H1 (cell line): ENCODE data around the gene TCP11. TPM values are rescaled to one million over a fixed set of nuclear protein-coding genes. Genes with fewer than 3 reads are reported as not detected.

ENCODE experiments used
- CTCF ChIA-PET: fragments of 300-600 bp; sonication (Branson Sonifier 250); formaldehyde crosslinking; loops from one replicate; lab custom pipeline; 2021; ENCODE audit not compliant: partially characterized antibody; lab: Charles Lee
- POLR2A ChIA-PET: fragments of 300-600 bp; sonication (Branson Sonifier 250); formaldehyde crosslinking; loops from one replicate; lab custom pipeline; 2021; ENCODE audit warnings: inconsistent platforms; ENCODE audit not compliant: partially characterized antibody; lab: Charles Lee
- DNase-seq, 2 experiments: peaks; one replicate each; pipeline versions ENCODE4 v3.0.0 to v3.0.0-alpha.2; 2010 to 2022; ENCODE audit warnings: low spot score in 2 of 2, low read depth in 1 of 2, mixed read lengths in 1 of 2
- FAIRE-seq: peaks from 2 replicates; lab custom pipeline; 2011; peaks lifted over from hg19 to GRCh38; lab: Jason Lieb, UNC
- H2AFZ ChIP-seq: 2 replicates; pipeline ENCODE4 v1.8.1; 2012; ENCODE audit warnings: low read length, inconsistent platforms
- H2AK5ac ChIP-seq: 2 replicates; pipeline ENCODE4 v1.6.1; 2013; ENCODE audit warnings: low read depth, low read length
- H2BK120ac ChIP-seq: replicated peaks from 2 replicates; pipeline ENCODE3; 2013; ENCODE audit warnings: low read depth, low read length, inconsistent platforms
- H2BK12ac ChIP-seq: 2 replicates; pipeline ENCODE4 v1.6.1; 2013; ENCODE audit warnings: low read depth, low read length
- H2BK15ac ChIP-seq: 2 replicates; pipeline ENCODE4 v1.6.1; 2013; ENCODE audit warnings: low read length
- H2BK20ac ChIP-seq: 2 replicates; pipeline ENCODE4 v1.6.1; 2013; ENCODE audit warnings: low read length
- H2BK5ac ChIP-seq: 2 replicates; pipeline ENCODE4 v1.6.1; 2013; ENCODE audit warnings: low read depth, low read length
- H3K14ac ChIP-seq: 2 replicates; pipeline ENCODE4 v1.6.1; 2013; ENCODE audit warnings: inconsistent platforms; ENCODE audit not compliant: insufficient read length
- H3K18ac ChIP-seq: 2 replicates; pipeline ENCODE4 v1.6.1; 2013; ENCODE audit warnings: low read length; ENCODE audit errors: extremely low read depth
- H3K23ac ChIP-seq: 2 replicates; pipeline ENCODE4 v1.6.1; 2013; ENCODE audit warnings: inconsistent platforms; ENCODE audit not compliant: insufficient read length
- H3K23me2 ChIP-seq: 2 replicates; pipeline ENCODE4 v1.6.1; 2013; ENCODE audit warnings: low read depth, low read length
- H3K27ac ChIP-seq: 2 replicates; pipeline ENCODE4 v1.6.1; 2011; ENCODE audit warnings: low read depth, low read length, inconsistent platforms
- H3K27me3 ChIP-seq, 4 experiments: replicated peaks in 1 of 4; 1 replicate in 1 of 4; 2 replicates in 3 of 4; pipeline versions ENCODE4 v1.6.1 to v1.8.1; 2011 to 2013; ENCODE audit warnings: low read length in 3 of 4, mild to moderate bottlenecking in 3 of 4, inconsistent platforms in 2 of 4, mixed read lengths in 2 of 4, moderate library complexity in 1 of 4; ENCODE audit not compliant: control insufficient read depth in 3 of 4, insufficient read depth in 3 of 4; ENCODE audit errors: extremely low read depth in 1 of 4
- H3K36me3 ChIP-seq, 4 experiments: 2 replicates each; pipeline versions ENCODE4 v1.6.1 to v1.8.1; 2011 to 2013; ENCODE audit warnings: mild to moderate bottlenecking in 4 of 4, low read length in 3 of 4, moderate library complexity in 2 of 4, control low read depth in 1 of 4, inconsistent platforms in 1 of 4; ENCODE audit not compliant: insufficient read depth in 4 of 4, control insufficient read depth in 2 of 4
- H3K4ac ChIP-seq: replicated peaks from 2 replicates; pipeline ENCODE3; 2013; ENCODE audit warnings: low read length, low read depth, mixed read lengths, inconsistent platforms; ENCODE audit not compliant: insufficient read length
- H3K4me1 ChIP-seq, 4 experiments: replicated peaks in 1 of 4; 1 replicate in 1 of 4; 2 replicates in 3 of 4; pipeline versions ENCODE4 v1.6.1 to v1.8.1; 2011 to 2013; ENCODE audit warnings: low read length in 3 of 4, inconsistent platforms in 2 of 4, mixed read lengths in 1 of 4; ENCODE audit not compliant: insufficient read depth in 4 of 4, control insufficient read depth in 3 of 4
- H3K4me2 ChIP-seq, 2 experiments: 2 replicates each; pipeline versions ENCODE4 v1.6.1 to v1.8.1; 2011 to 2013; ENCODE audit warnings: low read depth in 2 of 2, low read length in 2 of 2, control low read depth in 1 of 2, inconsistent platforms in 1 of 2, mild to moderate bottlenecking in 1 of 2; ENCODE audit not compliant: insufficient read depth in 1 of 2
- H3K4me3 ChIP-seq, 4 experiments: fragments of 200-600, 300-600 bp in 1 of 4; sonication (generic), shearing (Covaris generic), sonication (Bioruptor Twin) in 1 of 4; 2 replicates each; pipeline versions ENCODE4 v1.5.1 to v1.8.1; 2011 to 2016; ENCODE audit warnings: low read length in 4 of 4, low read depth in 3 of 4, control low read depth in 2 of 4, inconsistent platforms in 2 of 4, mild to moderate bottlenecking in 2 of 4, mixed read lengths in 1 of 4, moderate library complexity in 1 of 4; ENCODE audit not compliant: insufficient read depth in 2 of 4; ENCODE audit errors: extremely low read depth in 1 of 4
- H3K56ac ChIP-seq: replicated peaks from 2 replicates; pipeline ENCODE3; 2013; ENCODE audit warnings: low read depth, mild to moderate bottlenecking, mixed read lengths, low read length, inconsistent platforms; ENCODE audit not compliant: insufficient read length
- H3K79me1 ChIP-seq: 2 replicates; pipeline ENCODE4 v1.6.1; 2013; ENCODE audit warnings: low read depth, low read length, control low read depth
- H3K79me2 ChIP-seq, 2 experiments: 2 replicates each; pipeline versions ENCODE4 v1.6.1 to v1.8.1; 2012 to 2013; ENCODE audit warnings: low read length in 2 of 2, mild to moderate bottlenecking in 2 of 2, inconsistent platforms in 1 of 2; ENCODE audit not compliant: insufficient read depth in 2 of 2, control insufficient read depth in 1 of 2
- H3K9ac ChIP-seq, 4 experiments: replicated peaks in 1 of 4; 1 replicate in 1 of 4; 2 replicates in 3 of 4; pipeline versions ENCODE4 v1.6.1 to v1.8.1; 2011 to 2013; ENCODE audit warnings: low read depth in 3 of 4, low read length in 3 of 4, control low read depth in 2 of 4, mild to moderate bottlenecking in 2 of 4, moderate library complexity in 2 of 4, inconsistent platforms in 1 of 4; ENCODE audit errors: extremely low read depth in 1 of 4
- H3K9me3 ChIP-seq, 2 experiments: 2 replicates each; pipeline versions ENCODE4 v1.6.1 to v1.8.1; 2012 to 2013; ENCODE audit warnings: mild to moderate bottlenecking in 2 of 2, moderate library complexity in 2 of 2, control low read depth in 1 of 2, inconsistent platforms in 1 of 2, low read depth in 1 of 2, low read length in 1 of 2, mixed read lengths in 1 of 2; ENCODE audit not compliant: insufficient read depth in 2 of 2
- H4K20me1 ChIP-seq, 2 experiments: replicated peaks in 1 of 2; 2 replicates each; pipeline versions ENCODE3 to v1.8.1; 2011 to 2013; ENCODE audit warnings: inconsistent platforms in 2 of 2, low read length in 2 of 2, mild to moderate bottlenecking in 1 of 2; ENCODE audit not compliant: insufficient read depth in 2 of 2, control insufficient read depth in 1 of 2
- H4K5ac ChIP-seq: 2 replicates; pipeline ENCODE4 v1.6.1; 2013; ENCODE audit warnings: low read length, low read depth, mixed read lengths, inconsistent platforms; ENCODE audit not compliant: insufficient read length
- H4K8ac ChIP-seq: 2 replicates; pipeline ENCODE4 v1.8.0; 2013; ENCODE audit warnings: mild to moderate bottlenecking, moderate library complexity, low read length, inconsistent platforms; ENCODE audit not compliant: insufficient read depth; ENCODE audit errors: extremely low read depth
- H4K91ac ChIP-seq: replicated peaks from 2 replicates; pipeline ENCODE3; 2013; ENCODE audit warnings: low read length, mixed read lengths, inconsistent platforms; ENCODE audit not compliant: insufficient read length
- CEBPB ChIP-seq: IDR thresholded peaks from 2 replicates; pipeline ENCODE4 v1.6.1; 2012; ENCODE audit warnings: low read depth, low read length
- NANOG ChIP-seq: IDR thresholded peaks from 2 replicates; pipeline ENCODE4 v1.6.1; 2011; ENCODE audit warnings: low read length, low read depth, mild to moderate bottlenecking, inconsistent platforms; ENCODE audit not compliant: insufficient read depth, poor library complexity, severe bottlenecking
- POU5F1 ChIP-seq: IDR thresholded peaks from 2 replicates; pipeline ENCODE4 v1.6.1; 2011; ENCODE audit warnings: low read depth, mild to moderate bottlenecking, low read length, moderate library complexity
- RFX5 ChIP-seq: IDR thresholded peaks from 2 replicates; pipeline ENCODE4 v1.6.1; 2011; ENCODE audit warnings: low read depth, low read length, improper control_type of control experiment, borderline replicate concordance
- TAF7 ChIP-seq: optimal IDR thresholded peaks from 2 replicates; pipeline ENCODE3; 2011; ENCODE audit warnings: low read depth, mild to moderate bottlenecking, inconsistent platforms, low read length, moderate library complexity, borderline replicate concordance
- WGBS, 2 experiments: shearing (Covaris generic) in 1 of 2; methylation state at CpG; one replicate each; pipeline versions ENCODE4 v1.1.6 to v1.1.7; 2013 to 2015; ENCODE audit warnings: low lambda C conversion rate in 2 of 2, mixed read lengths in 2 of 2, inconsistent platforms in 1 of 2, low coverage in 1 of 2, missing lambda C conversion rate in 1 of 2; ENCODE audit not compliant: insufficient replicate concordance in 2 of 2, insufficient coverage in 1 of 2, insufficient read length in 1 of 2; ENCODE audit errors: extremely low coverage in 1 of 2, missing lambda C conversion rate in 1 of 2; 5-methylcytosine and 5-hydroxymethylcytosine counted together
- polyA plus RNA-seq, 7 experiments: library from polyadenylated mRNA; depleted of rRNA in 3 of 7; stranded (reverse) in 5 of 7; unstranded in 2 of 7; fragments of >200 nt in 5 of 7; fragments of 200-250 nt in 2 of 7; gene quantifications; 1 replicate in 5 of 7; 2 replicates in 1 of 7; 4 replicates in 1 of 7; pipeline versions ENCODE4 v1.2.1 to v1.2.3, GENCODE V29; 2011 to 2013; ENCODE audit warnings: missing spikeins in 2 of 7, mixed read lengths in 2 of 7
- total RNA-seq: library from RNA; stranded (reverse); fragmentation: NEBNext Ultra II Directional; extraction: Animal tissue kit (Norgen Biotek cat#: 25700); gene quantifications from 2 replicates; pipeline ENCODE4 v1.2.1, GENCODE V29; 2021

The TCP11 gene
- total and polyA plus RNA-seq, 2 of the 8 experiments (the other 6 are each of a cell fraction or from before 2014, with no cell fraction given): 0.11 TPM; not detected in 1

GRCh38 chr6:35179901-35180535, 38.9 kb upstream of the TCP11 start:
- H3K23me2 ChIP-seq: no peaks in the 10 kb centered on the region; the same call in 1 of the 2 replicates
- no peak overlapping the region for H2BK15ac ChIP-seq
- no peak overlapping the region for H3K56ac ChIP-seq
- H3K27me3 ChIP-seq: peaks cover 0 to 14% (median 4%) of the 10 kb centered on the region in 4 experiments; a peak in 4 of 7 replicates
- ChIA-PET POLR2A (interaction anchor here (0.7 kb wide), 1 partner anchor 43 kb away, joined by 3 read pairs; no protein-coding TSS in a partner anchor), CTCF (interaction anchor here (0.8 to 4.8 kb wide), 16 partner anchors 10 to 339 kb away, joined by 3 to 35 read pairs (median 5); no protein-coding TSS in a partner anchor)
- H3K18ac ChIP-seq: no peak overlapping the region
- H2BK20ac ChIP-seq: no peak overlapping the region
- H3K79me2 ChIP-seq: no peaks in the 10 kb centered on the region
- H2BK5ac ChIP-seq: no peak overlapping the region
- no peak overlapping the region for H4K91ac ChIP-seq
- no peak overlapping the region for H3K4me2 ChIP-seq
- no peak for DNase-seq
- no peaks in the 10 kb centered on the region for H3K36me3 ChIP-seq
- H3K9me3 ChIP-seq: no peaks in the 10 kb centered on the region
- TF ChIP-seq RFX5: no peak
- no peak for TF ChIP-seq TAF7
- no peak for TF ChIP-seq POU5F1
- TF ChIP-seq NANOG: no peak
- no peak for TF ChIP-seq CEBPB
- no peak overlapping the region for H2BK120ac ChIP-seq
- no peak overlapping the region for H3K27ac ChIP-seq
- no peak overlapping the region for H3K14ac ChIP-seq
- no peak overlapping the region for H3K23ac ChIP-seq
- no peaks in the 10 kb centered on the region for H4K20me1 ChIP-seq
- no peak overlapping the region for H2AFZ ChIP-seq
- 80% methylated on average over 2 of the region's 2 CpGs; no CpG with 5 or more reads in 1 of the 2 experiments for whole genome bisulfite sequencing, 2 experiments
- H4K8ac ChIP-seq: no peak overlapping the region
- no peak overlapping the region for H3K4ac ChIP-seq
- H4K5ac ChIP-seq: no peak overlapping the region
- FAIRE-seq: no peak
- H3K4me3 ChIP-seq: no peak overlapping the region
- peaks cover 0 to 5% (median 4%) of the 10 kb centered on the region in 4 experiments; a peak in 5 of 7 replicates for H3K4me1 ChIP-seq
- H3K79me1 ChIP-seq: no peaks in the 10 kb centered on the region
- H2BK12ac ChIP-seq: no peak overlapping the region
- H2AK5ac ChIP-seq: no peak overlapping the region
- H3K9ac ChIP-seq: no peak overlapping the region
